CD4-positive, alpha-beta memory T cell (primary cell): Measurements from ENCODE around the gene NABP2. TPM values are rescaled to one million over a fixed set of nuclear protein-coding genes. Genes with fewer than 3 reads are reported as not detected.

Experiments
- CTCF ChIA-PET: fragments of 350-600 bp; sonication (Branson Sonifier 250); formaldehyde crosslinking; loops from one replicate; lab custom pipeline; 2021; ENCODE audit warnings: inconsistent platforms; ENCODE audit not compliant: partially characterized antibody; lab: Charles Lee
- POLR2A ChIA-PET: fragments of 350-600 bp; sonication (Branson Sonifier 250); formaldehyde crosslinking; loops from one replicate; lab custom pipeline; 2021; ENCODE audit not compliant: partially characterized antibody; lab: Charles Lee
- DNase-seq, 5 donors: peaks; one replicate each; pipeline versions ENCODE4 v3.0.0 to v3.0.0-alpha.2; 2020 to 2022; ENCODE audit warnings: mixed read lengths in 1 of 5
- H3K27ac ChIP-seq: one replicate; pipeline ENCODE4 v1.7.0; 2013; ENCODE audit warnings: low read depth, low read length
- H3K27me3 ChIP-seq: 2 replicates; pipeline ENCODE4 v1.7.0; 2013; ENCODE audit warnings: mild to moderate bottlenecking, low read length, moderate library complexity; ENCODE audit not compliant: insufficient read depth
- H3K36me3 ChIP-seq: 2 replicates; pipeline ENCODE4 v1.7.0; 2013; ENCODE audit warnings: mild to moderate bottlenecking, low read length, moderate library complexity; ENCODE audit not compliant: insufficient read depth
- H3K4me1 ChIP-seq: 2 replicates; pipeline ENCODE4 v1.7.0; 2013; ENCODE audit warnings: mild to moderate bottlenecking, low read length, moderate library complexity; ENCODE audit not compliant: insufficient read depth
- H3K4me3 ChIP-seq, 2 donors: one replicate each; pipeline ENCODE4 v1.7.0; 2013; ENCODE audit warnings: low read length in 2 of 2, mild to moderate bottlenecking in 1 of 2
- H3K9me3 ChIP-seq, 2 donors: one replicate each; pipeline ENCODE4 v1.7.0; 2013; ENCODE audit warnings: low read length in 2 of 2, control low read depth in 1 of 2; ENCODE audit not compliant: control insufficient read depth in 1 of 2
- H3K27ac Mint-ChIP-seq, 7 donors: one replicate each; pipeline ENCODE4 v1.8.0; 2020 to 2021; ENCODE audit warnings: mixed read lengths in 7 of 7, mild to moderate bottlenecking in 6 of 7, inconsistent platforms in 3 of 7, moderate library complexity in 3 of 7
- H3K27me3 Mint-ChIP-seq, 2 donors: one replicate each; pipeline ENCODE4 v1.8.0; 2020 to 2021; ENCODE audit warnings: mixed read lengths in 2 of 2
- H3K36me3 Mint-ChIP-seq, 2 donors: one replicate each; pipeline ENCODE4 v1.8.0; 2020 to 2021; ENCODE audit warnings: mixed read lengths in 2 of 2, inconsistent platforms in 1 of 2, mild to moderate bottlenecking in 1 of 2
- H3K4me1 Mint-ChIP-seq, 4 donors: one replicate each; pipeline ENCODE4 v1.8.0; 2020 to 2021; ENCODE audit warnings: mixed read lengths in 4 of 4, mild to moderate bottlenecking in 1 of 4
- H3K4me3 Mint-ChIP-seq, 8 donors: one replicate each; pipeline ENCODE4 v1.8.0; 2020 to 2021; ENCODE audit warnings: mixed read lengths in 8 of 8, mild to moderate bottlenecking in 7 of 8, moderate library complexity in 6 of 8, inconsistent platforms in 3 of 8
- H3K9me3 Mint-ChIP-seq, 8 donors: one replicate each; pipeline ENCODE4 v1.8.0; 2020 to 2021; ENCODE audit warnings: mixed read lengths in 8 of 8, mild to moderate bottlenecking in 5 of 8, inconsistent platforms in 3 of 8, moderate library complexity in 1 of 8
- intact Hi-C: fragments of 100-400 bp; cut with micrococcal nuclease; formaldehyde crosslinking; loops from one replicate; pipeline ENCODE4 v1.15.1; 2023
- polyA plus RNA-seq, 2 donors: library from polyadenylated mRNA; unstranded; fragments of 300-500 nt; fragmentation: Illumina TruSeq; gene quantifications; one replicate each; pipeline ENCODE4 v1.2.3, GENCODE V29; 2021
- total RNA-seq, 2 experiments: library from RNA; stranded (reverse); gene quantifications; one replicate each; pipeline ENCODE4 v1.2.3, GENCODE V29; 2021

NABP2 gene
- total and polyA plus RNA-seq, 4 experiments from 2014 or later = 4.1 to 19.1 (median 10.8) TPM

GRCh38 chr12:56223571-56224101 lies 506 bp upstream of the NABP2 start:
- H3K27me3 Mint-ChIP-seq = no peaks in the 10 kb centered on the region
- ChIA-PET CTCF (interaction anchor here (1.2 to 3.9 kb wide), 6 partner anchors 17 to 240 kb away, joined by 3 to 61 read pairs (median 28); partner anchors contain the start of genes ANKRD52, ESYT1, SMARCC2 and ZC3H10), POLR2A (interaction anchor here (2.2 to 4.1 kb wide), 4 partner anchors 32 to 240 kb away, joined by 10 to 94 read pairs (median 42); partner anchors contain the start of genes COQ10A, ESYT1 and SMARCC2)
- intact Hi-C loops = loop anchor here (1.0 to 5.0 kb wide), 8 partner anchors 30 to 1004 kb away; partner anchors contain the start of genes COQ10A and SHMT2
- H3K27ac ChIP-seq = peak overlapping the region; percentile 83
- no peaks in the 10 kb centered on the region for H3K27me3 ChIP-seq
- H3K4me1 ChIP-seq = peaks cover 42% of the 10 kb centered on the region
- peak overlapping the region; percentile 83 to 99 (median 87) for H3K4me3 Mint-ChIP-seq
- peaks cover 0 to 14% of the 10 kb centered on the region in 2 donors for H3K36me3 Mint-ChIP-seq
- no peaks in the 10 kb centered on the region for H3K9me3 ChIP-seq
- H3K4me1 Mint-ChIP-seq = peaks cover 24 to 58% (median 43%) of the 10 kb centered on the region in 4 donors
- peak overlapping the region; percentile 90 to 100 (median 95) for H3K27ac Mint-ChIP-seq
- H3K36me3 ChIP-seq = no peaks in the 10 kb centered on the region
- peak overlapping the region; percentile 28 to 79 for H3K4me3 ChIP-seq
- H3K9me3 Mint-ChIP-seq = peaks cover 0 to 1% (median 0%) of the 10 kb centered on the region in 8 donors
- no peak for DNase-seq

- peak overlapping the region; percentile 28 to 79 for H3K4me3 ChIP-seq
- H3K4me3 Mint-ChIP-seq = peak overlapping the region; percentile 71 to 99 (median 86)
- no peaks in the 10 kb centered on the region for H3K27me3 Mint-ChIP-seq
- H3K4me1 ChIP-seq = peaks cover 42% of the 10 kb centered on the region
- no peaks in the 10 kb centered on the region for H3K27me3 ChIP-seq
- H3K27ac Mint-ChIP-seq = peak overlapping the region; percentile 82 to 100 (median 90)
- ChIA-PET CTCF (interaction anchor here (2.3 to 3.9 kb wide), 2 partner anchors 33 to 107 kb away, joined by 8 to 18 read pairs; partner anchors contain the start of gene ZC3H10), POLR2A (interaction anchor here (0.7 kb wide), 1 partner anchor 36 kb away, joined by 4 read pairs; the partner anchor contains the start of gene SMARCC2)
- no peaks in the 10 kb centered on the region for H3K36me3 ChIP-seq
- peaks cover 24 to 55% (median 42%) of the 10 kb centered on the region in 4 donors for H3K4me1 Mint-ChIP-seq
- peak overlapping the region; percentile 83 for H3K27ac ChIP-seq
- DNase-seq = no peak
- intact Hi-C loops = loop anchor here (1.0 to 5.0 kb wide), 7 partner anchors 32 to 1002 kb away; partner anchors contain the start of genes COQ10A and SHMT2
- H3K9me3 Mint-ChIP-seq = peaks cover 0 to 1% (median 0%) of the 10 kb centered on the region in 8 donors
- H3K36me3 Mint-ChIP-seq = peaks cover 0 to 17% of the 10 kb centered on the region in 2 donors
- H3K9me3 ChIP-seq = no peaks in the 10 kb centered on the region
These were observed 812 bp downstream of the NABP2 start for GRCh38 chr12:56224954-56225353.

GRCh38 chr12:56229082-56229481 lies 4.9 kb downstream of the NABP2 start:
- peaks cover 8 to 19% (median 12%) of the 10 kb centered on the region in 4 donors for H3K4me1 Mint-ChIP-seq
- no peak overlapping the region for H3K4me3 Mint-ChIP-seq
- POLR2A ChIA-PET = no interaction called here
- H3K36me3 ChIP-seq = no peaks in the 10 kb centered on the region
- no peak for DNase-seq
- H3K27ac Mint-ChIP-seq = no peak overlapping the region
- H3K27ac ChIP-seq = no peak overlapping the region
- peaks cover 0 to 11% of the 10 kb centered on the region in 2 donors for H3K36me3 Mint-ChIP-seq
- peaks cover 15% of the 10 kb centered on the region for H3K4me1 ChIP-seq
- H3K27me3 Mint-ChIP-seq = no peaks in the 10 kb centered on the region
- CTCF ChIA-PET = no interaction called here
- intact Hi-C loops = no loop called here
- H3K4me3 ChIP-seq = no peak overlapping the region
- H3K9me3 Mint-ChIP-seq = peaks cover 0 to 2% (median 0%) of the 10 kb centered on the region in 8 donors
- H3K27me3 ChIP-seq = no peaks in the 10 kb centered on the region
- no peaks in the 10 kb centered on the region for H3K9me3 ChIP-seq

GRCh38 chr12:56229916-56230431 lies 5.8 kb downstream of the NABP2 start, which contains the start of gene SLC39A5:
TSS of gene SLC39A5 (plus strand) at chr12:56230051. CDS start at chr12:56231275, 1,224 bp downstream.
- no peak for DNase-seq
- Histone ChIP-seq H3K36me3 (no peaks in the 10 kb centered on the region), H3K27ac (no peak within 1 kb of the TSS), H3K4me1 (peaks cover 9% of the 10 kb centered on the region), H3K9me3 (no peaks in the 10 kb centered on the region), H3K4me3 (no peak within 1 kb of the TSS), H3K27me3 (no peaks in the 10 kb centered on the region)
- H3K36me3 Mint-ChIP-seq = peaks cover 0 to 11% of the 10 kb centered on the region in 2 donors
- CTCF ChIA-PET = interaction anchor here (1.1 kb wide), 1 partner anchor 40 kb away, joined by 3 read pairs; the partner anchor contains the start of gene SMARCC2
- POLR2A ChIA-PET = no interaction called here
- H3K27ac Mint-ChIP-seq = peak within 1 kb of the TSS in 3 of 7 donors; percentile 17 to 32 (median 20)
- H3K4me3 Mint-ChIP-seq = no peak within 1 kb of the TSS
- peaks cover 4 to 10% (median 7%) of the 10 kb centered on the region in 4 donors for H3K4me1 Mint-ChIP-seq
- H3K27me3 Mint-ChIP-seq = no peaks in the 10 kb centered on the region
- intact Hi-C loops = no loop called here
- peaks cover 0 to 2% (median 0%) of the 10 kb centered on the region in 8 donors for H3K9me3 Mint-ChIP-seq

- H3K9me3 Mint-ChIP-seq = peaks cover 0 to 2% (median 0%) of the 10 kb centered on the region in 8 donors
- no peaks in the 10 kb centered on the region for H3K27me3 Mint-ChIP-seq
- intact Hi-C loops = no loop called here
- CTCF ChIA-PET = interaction anchor here (1.1 kb wide), 2 partner anchors 9 to 41 kb away, joined by 3 to 5 read pairs; partner anchors contain the start of genes RNF41 and SMARCC2
- H3K4me1 Mint-ChIP-seq = peaks cover 0 to 4% (median under 1%) of the 10 kb centered on the region in 4 donors
- Histone ChIP-seq H3K9me3 (no peaks in the 10 kb centered on the region), H3K4me1 (peaks cover 3% of the 10 kb centered on the region), H3K4me3 (no peak overlapping the region), H3K36me3 (no peaks in the 10 kb centered on the region), H3K27me3 (no peaks in the 10 kb centered on the region), H3K27ac (no peak overlapping the region)
- H3K27ac Mint-ChIP-seq = peak overlapping the region in 2 of 7 donors; percentile 17 to 32
- no peak for DNase-seq
- H3K36me3 Mint-ChIP-seq = peaks cover 0 to 11% of the 10 kb centered on the region in 2 donors
- POLR2A ChIA-PET = interaction anchor here (0.7 kb wide), 2 partner anchors 41 to 218 kb away, joined by 3 read pairs; no protein-coding TSS in a partner anchor
- no peak overlapping the region for H3K4me3 Mint-ChIP-seq
These were observed 6.5 kb downstream of the NABP2 start for GRCh38 chr12:56230432-56231183.

GRCh38 chr12:56231184-56231582 lies 7.0 kb downstream of the NABP2 start:
- no peak overlapping the region for H3K27ac Mint-ChIP-seq
- peaks cover 0 to 9% of the 10 kb centered on the region in 2 donors for H3K36me3 Mint-ChIP-seq
- CTCF ChIA-PET = interaction anchor here (0.7 to 1.1 kb wide), 3 partner anchors 9 to 749 kb away, joined by 3 to 5 read pairs (median 3); partner anchors contain the start of genes RNF41 and SMARCC2

More at GRCh38 chr12:56231184-56231582, 7.0 kb downstream of the NABP2 start:
- POLR2A ChIA-PET = interaction anchor here (0.7 kb wide), 2 partner anchors 41 to 218 kb away, joined by 3 read pairs; no protein-coding TSS in a partner anchor
- Mint-ChIP-seq H3K4me1 (peaks cover 0 to 1% (median 0%) of the 10 kb centered on the region in 4 donors), H3K27me3 (no peaks in the 10 kb centered on the region), H3K4me3 (peak overlapping the region in 1 of 8 donors; percentile 64), H3K9me3 (peaks cover 0 to 2% (median 0%) of the 10 kb centered on the region in 8 donors)
- no peak for DNase-seq
- H3K36me3 ChIP-seq = no peaks in the 10 kb centered on the region
- intact Hi-C loops = no loop called here
- H3K9me3 ChIP-seq = no peaks in the 10 kb centered on the region
- H3K4me1 ChIP-seq = no peaks in the 10 kb centered on the region
- H3K27ac ChIP-seq = no peak overlapping the region
- no peaks in the 10 kb centered on the region for H3K27me3 ChIP-seq
- H3K4me3 ChIP-seq = no peak overlapping the region
